ENCODE measurements around the gene PPIP5K1. TPM values are rescaled to one million over a fixed set of nuclear protein-coding genes. Genes with fewer than 3 reads are reported as not detected.

PPIP5K1 gene
- total and polyA plus RNA-seq, 9 of the 15 experiments (the other 6 are each of a cell fraction or from before 2014, with no cell fraction given), result 2.5 to 74.6 (median 35.1) TPM

GRCh38 chr15:43515741-43516140 lies 74.3 kb downstream of the PPIP5K1 start:
- no peak for ATAC-seq
- BruUV-seq (replicated peaks), result no TSS peak
- Histone ChIP-seq H3K36me3 (ENCODE audit: control insufficient read depth, insufficient read depth, low read length) (peaks cover 5% of the 10 kb centered on the region; the same call in 2 of the 3 replicates), H4K20me1 (replicated peaks; ENCODE audit: control insufficient read depth, insufficient read depth, low read length) (peaks cover 3% of the 10 kb centered on the region; the same call in 1 of the 2 replicates), H3K79me2 (ENCODE audit: control insufficient read depth, insufficient read depth, low read length) (peaks cover 24% of the 10 kb centered on the region; the same call in 2 of the 3 replicates), H3K27ac (ENCODE audit: extremely low read depth, low read depth, low read length) (no peak overlapping the region), H3K4me2 (ENCODE audit: insufficient read depth, low read length) (no peak overlapping the region), H3K9me1 (ENCODE audit: control insufficient read depth, insufficient read depth, low read length) (no peaks in the 10 kb centered on the region), H3K4me1 (replicated peaks in 1 of 2; ENCODE audit: control insufficient read depth in 2 of 2, insufficient read depth in 2 of 2, low read length in 2 of 2) (peaks cover 55 to 65% of the 10 kb centered on the region in 2 experiments), H3K4me3 (no peak overlapping the region), H3K27me3 (ENCODE audit: control insufficient read depth in 2 of 2, insufficient read depth in 2 of 2, low read length in 2 of 2) (no peaks in the 10 kb centered on the region), H3K9ac (ENCODE audit: insufficient read depth in 1 of 2, low read depth in 2 of 2, low read length in 2 of 2) (no peak overlapping the region), H3K9me3 (replicated peaks; ENCODE audit: control insufficient read depth, insufficient read depth, low read depth, low read length) (no peaks in the 10 kb centered on the region), H2AFZ (ENCODE audit: low read depth, low read length) (no peak overlapping the region)
- CTCF ChIA-PET (ENCODE audit: low intra/inter-chr PET ratio), result no interaction called here
- 0 out of 2 replicates have a peak, but pooled peaks have one; percentile 3 for TF ChIP-seq NFIX (CRISPR knock-in tag; IDR thresholded peaks at IDR 0.05; ENCODE audit: low read depth)
- no peak for TF ChIP-seq MED1 (CRISPR knock-in tag; IDR thresholded peaks at IDR 0.05; ENCODE audit: borderline replicate concordance)
- no peak for TF ChIP-seq FOXA3 (CRISPR knock-in tag; conservative IDR thresholded peaks at IDR 0.05 in 1 of 2, IDR thresholded peaks at IDR 0.05 in 1 of 2)
- no peak for TF ChIP-seq STAT5A (IDR thresholded peaks at IDR 0.05; ENCODE audit: borderline replicate concordance, low read length)
- TF ChIP-seq PKNOX1 (IDR thresholded peaks at IDR 0.05), result no peak
- no peak for TF ChIP-seq CTCFL (IDR thresholded peaks at IDR 0.05; ENCODE audit: borderline replicate concordance, insufficient read depth, low read depth, low read length, poor library complexity, severe bottlenecking)
- no peak for TF ChIP-seq ATF7 (IDR thresholded peaks at IDR 0.05)
- TF ChIP-seq NFIC (IDR thresholded peaks at IDR 0.05), result peak; percentile 69
- 51% methylated on average over 2 of the region's 2 CpGs for WGBS (ENCODE audit: insufficient coverage, low coverage, missing lambda C conversion rate)
- intact Hi-C loops (cut with micrococcal nuclease) (no loop called here), in situ Hi-C loops (cut with MboI) (no loop called here)
- POLR2A ChIA-PET, result interaction anchor here (0.5 to 9.1 kb wide), 4 partner anchors 12 to 283 kb away, joined by 3 to 63 read pairs (median 3); no protein-coding TSS in a partner anchor
- no peak for FAIRE-seq
- DNase-seq (ENCODE audit: extremely low read depth in 1 of 4, low spot score in 3 of 4), result no peak

Measured in K562 (cell line).